Activated CD8-positive, alpha-beta memory T cell treated with anti-CD3 and anti-CD28 coated beads, Interleukin-2, amount 50 U/mL, for 1 hour (primary cell): ENCODE data around the gene FAH.
A peak's percentile ranks its signal among the peaks of the same experiment; 100 is the strongest.

ENCODE experiments used
- DNase-seq: peaks from one replicate; pipeline ENCODE4 v3.0.0-alpha.2; 2020; ENCODE audit errors: extremely low read depth

Gene FAH

DNA sequence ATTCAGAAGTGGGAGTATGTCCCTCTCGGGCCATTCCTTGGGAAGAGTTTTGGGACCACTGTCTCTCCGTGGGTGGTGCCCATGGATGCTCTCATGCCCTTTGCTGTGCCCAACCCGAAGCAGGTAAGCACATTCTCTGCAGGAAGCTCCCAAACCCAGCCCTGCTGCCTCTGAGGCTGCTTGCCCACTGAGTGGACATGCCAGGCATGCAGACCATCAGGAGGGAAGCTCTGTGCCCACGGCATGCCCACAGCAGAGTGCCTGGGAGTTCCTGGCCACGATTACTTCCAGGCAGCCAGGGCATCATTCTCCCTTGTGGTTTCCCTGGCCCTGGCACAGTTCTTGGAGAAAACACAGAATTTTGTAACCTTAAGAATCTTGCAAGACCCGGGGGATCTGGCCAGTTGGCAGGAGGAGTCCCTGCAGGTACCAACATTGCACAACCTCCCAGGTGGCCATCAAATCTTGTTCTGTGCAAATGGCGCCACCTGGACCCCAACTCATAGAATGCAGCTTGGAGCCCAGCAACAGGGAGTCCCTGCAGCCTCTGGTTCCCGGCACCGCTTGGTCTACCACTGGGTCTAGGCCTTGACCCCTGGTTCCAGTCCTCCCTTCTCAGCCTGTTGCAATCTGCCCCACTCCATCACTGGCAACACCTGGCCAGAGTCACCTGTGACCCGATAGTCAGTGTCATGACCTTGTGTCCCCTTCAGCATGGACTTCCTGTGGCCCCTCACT, 20.4 kb downstream of the FAH start:
- DNase-seq = peak; percentile 25

DNA sequence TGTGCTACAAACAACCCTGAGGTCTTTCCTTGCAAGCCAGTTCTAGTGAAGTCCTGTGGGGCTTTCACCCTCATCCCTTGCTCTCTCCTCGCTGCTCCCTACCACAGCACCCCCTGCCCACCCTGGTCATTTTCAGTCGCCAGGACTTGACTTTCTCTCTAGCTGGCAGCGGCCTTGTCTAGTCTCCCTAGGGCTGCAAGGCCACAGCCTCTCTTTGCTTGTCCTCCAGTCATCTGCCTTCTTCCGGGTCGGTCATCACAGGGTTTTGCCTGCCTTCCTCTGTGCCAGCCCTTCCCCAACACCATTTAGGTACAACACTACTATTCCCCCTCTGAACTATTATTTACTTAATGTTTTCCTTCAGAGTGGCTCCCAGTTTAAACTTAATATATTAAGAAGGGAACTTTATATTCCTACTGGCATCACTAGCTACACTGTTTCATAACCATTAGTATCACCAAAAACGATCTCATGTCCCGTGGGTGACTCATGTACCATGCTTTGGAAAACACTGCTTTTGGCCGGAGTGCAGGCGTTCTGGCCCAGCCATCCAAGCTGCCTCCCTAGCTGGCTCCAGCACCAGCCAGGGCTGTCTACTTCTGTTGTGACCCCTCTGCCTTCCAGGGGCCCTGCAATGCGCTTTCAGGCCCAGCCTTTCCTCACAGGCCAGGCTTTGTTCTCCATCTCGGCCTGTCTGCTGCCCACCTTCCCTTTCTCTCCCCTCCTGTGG, 21.4 kb downstream of the FAH start:
- no peak for DNase-seq

DNA sequence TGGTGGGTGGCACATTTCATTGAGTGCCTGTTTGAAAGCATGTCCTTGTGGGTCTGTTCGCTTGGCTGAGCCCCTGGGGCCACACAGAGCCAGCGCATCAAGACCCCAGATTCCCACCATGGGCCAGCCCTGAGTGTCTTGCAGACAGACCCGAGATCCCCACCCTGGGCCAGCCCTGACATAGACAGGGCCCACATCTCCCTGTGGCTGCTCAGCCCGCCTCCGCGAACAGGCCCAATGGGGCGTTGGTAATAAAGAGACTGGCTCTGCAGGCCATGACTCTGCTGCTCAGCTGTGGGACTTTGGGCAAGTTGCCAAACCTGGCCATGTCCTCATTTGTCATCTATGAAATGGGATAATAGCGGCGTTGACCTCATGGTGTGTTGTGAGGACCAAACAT, 22.6 kb downstream of the FAH start:
- no peak for DNase-seq

DNA sequence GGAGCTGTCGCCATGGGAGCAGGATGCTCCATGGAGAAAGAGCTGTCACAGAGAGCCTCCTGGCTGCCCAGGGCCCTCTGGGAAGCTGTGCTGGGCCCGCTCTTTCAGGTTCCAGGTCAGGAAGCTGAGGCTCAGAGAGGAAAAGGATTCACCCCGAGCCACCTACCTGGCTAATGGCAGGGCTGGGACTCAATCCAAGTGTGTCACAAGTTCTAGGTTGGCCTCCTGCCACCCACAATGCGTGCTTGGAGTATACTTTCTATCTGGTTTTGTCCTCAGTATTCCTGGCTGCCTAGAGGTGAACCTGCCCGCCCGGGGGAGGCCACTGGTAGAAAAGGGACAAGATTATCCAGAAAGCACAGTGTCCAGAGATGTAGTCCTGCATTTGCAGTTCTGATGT, 23.6 kb downstream of the FAH start:
- DNase-seq = no peak

DNA sequence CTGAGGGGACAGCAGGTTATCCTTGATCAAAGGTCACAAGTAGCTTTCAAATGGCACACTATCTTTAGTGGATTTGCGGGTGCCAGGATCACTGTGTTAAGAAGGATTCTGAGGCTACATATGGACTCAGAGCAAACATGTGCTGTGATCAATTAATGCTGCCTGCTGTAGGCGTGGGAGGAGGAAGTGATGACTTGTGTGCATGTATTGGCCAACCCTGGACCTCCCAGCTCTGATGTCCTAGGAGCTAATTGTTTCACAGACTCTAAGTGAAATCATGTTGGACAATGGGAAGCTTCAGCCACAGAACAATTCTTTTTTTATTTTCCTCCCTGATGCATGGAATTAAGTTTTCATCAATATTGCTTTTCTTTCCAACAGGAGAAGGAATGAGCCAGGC, 24.4 kb downstream of the FAH start:
- DNase-seq = no peak

DNA sequence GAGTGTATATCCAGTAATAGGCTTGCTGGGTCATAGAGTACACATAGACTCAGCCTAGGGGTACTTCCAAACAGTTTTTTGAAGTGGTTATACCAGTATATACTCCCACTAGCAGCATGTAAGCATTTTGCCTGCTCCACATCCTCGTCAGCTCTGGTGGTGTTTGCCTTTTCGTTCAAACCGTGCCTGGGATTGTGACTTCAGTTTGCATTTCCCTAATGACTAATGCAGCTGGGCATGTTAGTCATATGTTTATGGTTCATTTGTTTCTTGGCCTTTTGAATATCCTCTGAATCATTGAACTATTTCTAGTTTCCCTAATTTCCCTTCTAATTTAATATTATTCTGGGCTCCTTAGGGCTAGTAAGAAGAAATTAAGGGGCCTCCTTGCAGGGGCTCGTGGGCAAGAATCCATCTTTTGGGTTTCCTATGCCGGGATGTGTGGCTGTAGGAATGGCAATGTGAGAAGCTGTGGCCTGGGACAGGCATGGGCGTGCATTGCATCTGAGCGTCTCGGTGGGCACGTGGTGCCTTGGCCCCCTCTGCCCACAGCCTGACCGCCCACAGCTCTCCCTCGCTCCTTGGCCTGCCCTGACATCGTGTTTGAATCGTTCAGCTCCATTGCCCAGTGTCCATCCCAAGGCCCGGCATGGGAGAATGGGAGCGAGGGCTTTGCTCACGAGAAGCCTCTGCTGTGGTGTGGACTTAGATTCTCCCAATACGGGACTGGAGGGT, 26.4 kb downstream of the FAH start:
- no peak for DNase-seq

DNA sequence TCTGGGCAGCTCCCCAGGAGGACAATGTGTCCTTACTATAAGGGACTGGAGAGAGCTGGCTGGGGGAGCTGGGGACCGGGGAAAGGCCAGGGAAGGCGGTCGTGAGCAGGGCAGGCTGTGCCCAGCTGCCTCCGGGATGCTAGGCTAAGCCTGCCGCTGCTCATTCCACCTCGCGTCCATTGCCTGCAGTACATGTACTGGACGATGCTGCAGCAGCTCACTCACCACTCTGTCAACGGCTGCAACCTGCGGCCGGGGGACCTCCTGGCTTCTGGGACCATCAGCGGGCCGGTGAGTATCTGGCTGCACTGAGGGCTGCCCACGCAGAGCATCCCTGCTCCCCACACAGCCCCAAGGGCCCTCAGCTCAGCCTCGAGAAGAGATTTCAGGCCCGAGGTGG, 27.1 kb downstream of the FAH start:
- no peak for DNase-seq

DNA sequence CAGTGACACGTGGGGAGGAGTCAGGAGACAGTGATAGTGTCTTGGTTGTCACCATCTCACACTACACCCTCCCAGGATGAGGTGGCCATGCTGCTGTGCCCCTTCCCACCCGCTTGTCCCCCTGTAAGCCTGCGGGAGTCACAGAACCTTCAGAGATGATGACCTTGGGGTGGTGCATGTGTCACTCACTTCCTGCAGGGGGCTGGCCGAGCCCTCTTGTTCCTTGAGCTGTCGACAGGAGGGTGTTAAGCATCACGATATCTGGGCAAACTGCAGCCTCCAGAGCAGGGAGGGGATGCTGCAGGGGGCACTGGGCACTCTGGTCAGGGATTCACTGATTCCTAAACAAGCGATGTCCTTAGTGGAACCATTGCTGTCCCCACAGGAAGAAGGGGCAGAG, 27.7 kb downstream of the FAH start:
- no peak for DNase-seq

DNA sequence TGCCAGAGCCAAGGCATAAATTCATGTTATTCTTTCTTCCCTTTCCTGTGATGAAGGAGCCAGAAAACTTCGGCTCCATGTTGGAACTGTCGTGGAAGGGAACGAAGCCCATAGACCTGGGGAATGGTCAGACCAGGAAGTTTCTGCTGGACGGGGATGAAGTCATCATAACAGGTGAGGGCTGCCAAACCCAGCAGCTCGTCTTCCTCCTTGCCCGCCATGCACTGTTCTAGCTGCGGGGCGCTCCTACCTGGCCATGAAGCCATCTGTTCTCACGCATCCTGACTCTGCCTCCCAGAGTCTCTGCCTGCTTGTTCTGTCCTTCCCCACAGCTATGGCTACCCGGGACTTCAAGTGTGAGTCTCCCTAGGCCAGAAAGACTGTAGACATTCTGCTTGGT, 28.2 kb downstream of the FAH start:
- no peak for DNase-seq

DNA sequence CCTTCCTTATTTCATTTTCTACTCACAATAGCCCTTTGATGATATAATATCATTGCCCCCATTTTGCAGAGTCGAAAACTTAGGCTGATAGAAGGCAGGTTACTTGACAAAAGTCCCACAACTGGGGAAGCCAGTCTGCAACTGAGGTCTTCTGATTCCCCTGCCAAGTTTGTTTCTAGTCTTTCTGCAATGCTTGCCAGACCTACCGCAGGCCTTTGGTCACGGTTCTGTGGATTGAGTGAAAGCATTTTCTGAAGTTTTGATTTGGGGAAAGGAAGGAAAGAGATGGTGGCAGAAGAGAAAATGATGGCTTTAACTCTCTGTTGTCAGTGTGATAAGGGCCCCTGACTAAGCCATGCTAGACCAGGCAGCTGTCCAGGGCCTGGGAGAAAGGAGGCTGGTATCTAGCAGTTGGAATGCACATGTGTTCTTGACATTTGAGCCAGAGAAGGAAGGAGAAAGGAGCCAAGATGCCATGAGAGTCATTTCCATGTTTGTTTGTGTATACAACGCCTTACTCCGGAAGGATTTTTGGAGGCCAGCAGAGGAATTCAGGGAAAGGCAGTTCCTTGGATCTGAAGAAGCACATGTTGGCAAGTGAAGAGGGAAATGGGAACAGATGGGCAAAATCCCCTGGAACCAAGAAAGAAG, 29.9 kb downstream of the FAH start:
- DNase-seq = no peak

DNA sequence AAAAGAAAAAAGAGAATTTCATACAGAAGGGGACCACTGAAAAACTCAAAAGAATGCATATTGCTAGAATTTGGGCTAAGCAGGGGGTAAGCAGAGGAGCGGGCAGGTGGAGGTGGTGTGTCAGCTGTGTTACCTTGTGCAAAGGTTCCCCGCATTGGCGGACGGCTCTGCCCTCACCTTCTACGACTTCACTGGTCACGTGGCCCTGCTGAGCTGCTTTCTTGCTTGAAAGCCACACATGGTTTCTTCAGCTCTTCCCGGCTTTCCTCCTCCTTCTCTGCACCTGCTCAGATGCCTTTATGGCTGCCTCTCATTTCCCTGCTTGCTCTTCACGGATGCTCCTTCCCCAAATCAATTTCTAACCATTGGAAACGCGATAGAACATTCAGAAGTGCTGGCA, 30.5 kb downstream of the FAH start:
- no peak for DNase-seq

DNA sequence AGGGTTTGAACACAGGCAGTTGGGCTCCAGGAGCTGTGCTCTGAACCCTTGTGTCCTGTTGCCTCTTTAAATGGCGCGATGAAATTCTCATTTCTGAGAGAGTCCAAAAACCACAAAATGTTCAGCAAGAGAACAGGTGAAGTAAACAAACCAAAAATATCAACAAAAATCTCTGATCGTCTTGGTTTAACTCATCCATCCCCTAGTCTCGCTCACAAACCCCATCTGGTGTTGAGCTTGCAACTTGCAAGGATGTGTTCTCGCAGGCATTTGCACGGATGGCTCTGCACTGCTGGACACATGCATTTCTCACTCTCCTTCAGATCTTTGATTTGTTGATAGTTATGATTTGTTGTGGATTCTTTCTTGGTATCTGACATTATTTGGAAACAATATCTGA, 31.1 kb downstream of the FAH start:
- no peak for DNase-seq

DNA sequence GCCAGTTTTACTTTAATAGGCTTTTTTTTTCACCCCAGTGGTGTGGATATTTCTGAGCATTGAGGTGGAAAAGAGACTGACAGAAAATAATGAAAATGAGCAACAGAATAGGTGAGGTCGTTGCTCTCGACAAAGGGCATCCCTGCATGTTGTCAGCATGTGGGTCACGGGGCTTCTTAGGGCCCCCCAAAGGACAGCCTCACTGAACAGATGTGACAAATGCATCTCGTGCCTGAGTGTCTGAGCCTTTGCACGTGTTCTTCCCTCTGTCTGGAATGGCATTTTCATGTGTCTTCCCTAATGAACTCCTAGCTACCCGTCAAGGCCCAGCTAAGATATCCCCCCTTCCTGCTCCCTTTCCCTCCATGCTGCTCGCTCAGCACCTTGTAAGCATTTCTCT, 31.8 kb downstream of the FAH start:
- no peak for DNase-seq

DNA sequence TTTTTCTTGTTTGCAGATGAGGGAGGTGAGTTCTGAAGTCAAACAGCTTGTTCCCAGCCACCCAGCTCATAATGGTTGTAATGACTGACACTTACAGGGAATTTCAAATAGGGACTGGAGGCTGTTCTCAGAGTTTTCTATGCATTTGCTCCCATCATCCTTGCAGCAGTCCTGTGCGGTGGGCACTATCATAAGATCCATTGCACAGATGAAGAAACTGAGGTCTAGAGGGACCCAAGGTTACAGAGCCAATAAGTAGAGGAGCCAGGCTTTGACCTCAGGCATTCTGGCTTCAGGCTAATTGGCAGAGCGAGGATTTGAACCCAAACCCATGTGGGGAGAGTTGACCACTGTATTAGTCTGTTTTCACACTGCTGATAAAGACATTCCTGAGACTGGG, 32.4 kb downstream of the FAH start:
- DNase-seq = no peak

DNA sequence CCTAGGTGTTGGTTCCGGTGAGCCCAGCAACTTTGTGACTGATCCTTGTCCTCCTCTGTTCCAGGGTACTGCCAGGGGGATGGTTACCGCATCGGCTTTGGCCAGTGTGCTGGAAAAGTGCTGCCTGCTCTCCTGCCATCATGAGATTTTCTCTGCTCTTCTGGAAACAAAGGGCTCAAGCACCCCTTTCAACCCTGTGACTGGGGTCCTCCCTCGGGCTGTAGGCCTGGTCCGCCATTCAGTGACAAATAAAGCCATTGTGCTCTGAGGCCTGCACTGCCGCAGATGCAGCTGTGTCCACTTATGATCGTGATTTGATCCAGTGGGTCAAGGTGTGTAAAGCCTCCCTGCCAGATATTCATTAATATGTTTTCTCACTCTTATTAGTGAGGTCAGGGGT, 33.3 kb downstream of the FAH start:
- DNase-seq = no peak

DNA sequence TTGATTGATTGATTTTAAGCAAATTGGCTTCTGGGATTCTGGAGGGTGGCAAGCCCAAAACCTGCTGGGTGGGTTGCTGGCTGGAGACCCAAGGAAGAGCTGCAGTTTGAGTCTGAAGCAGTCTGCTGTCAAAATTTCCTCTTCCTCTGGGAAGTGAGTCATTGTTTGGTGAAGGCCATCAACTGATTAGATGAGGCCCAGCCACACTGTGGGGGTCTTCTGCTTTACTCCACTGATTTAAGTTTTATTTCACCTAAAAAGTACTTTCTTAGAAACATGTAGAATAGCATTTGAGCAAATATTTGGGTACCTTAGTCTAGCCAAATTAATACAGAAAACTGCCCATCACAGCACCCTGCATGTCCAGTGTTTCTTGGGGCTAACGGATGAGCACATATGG, 33.8 kb downstream of the FAH start:
- DNase-seq = no peak

DNA sequence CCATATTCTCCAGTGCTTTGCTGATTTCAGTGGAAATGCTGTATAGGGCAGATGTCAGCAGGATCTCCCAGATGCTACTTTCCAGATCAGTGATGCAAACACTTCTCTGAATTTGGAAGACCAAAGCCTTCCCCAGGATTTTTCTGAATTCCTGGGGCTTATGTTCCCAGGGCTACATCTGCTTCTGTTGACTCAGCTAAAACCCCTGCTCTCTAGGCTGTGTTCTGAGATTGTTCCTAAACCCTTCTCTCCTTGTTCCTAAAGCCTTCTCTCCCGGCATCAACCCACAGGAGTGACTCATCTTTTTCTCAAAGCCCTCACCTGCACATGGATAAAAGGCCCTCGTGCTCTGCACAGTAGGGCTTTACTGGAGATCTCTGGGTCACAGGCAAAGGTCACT, 35.5 kb downstream of the FAH start:
- no peak for DNase-seq

DNA sequence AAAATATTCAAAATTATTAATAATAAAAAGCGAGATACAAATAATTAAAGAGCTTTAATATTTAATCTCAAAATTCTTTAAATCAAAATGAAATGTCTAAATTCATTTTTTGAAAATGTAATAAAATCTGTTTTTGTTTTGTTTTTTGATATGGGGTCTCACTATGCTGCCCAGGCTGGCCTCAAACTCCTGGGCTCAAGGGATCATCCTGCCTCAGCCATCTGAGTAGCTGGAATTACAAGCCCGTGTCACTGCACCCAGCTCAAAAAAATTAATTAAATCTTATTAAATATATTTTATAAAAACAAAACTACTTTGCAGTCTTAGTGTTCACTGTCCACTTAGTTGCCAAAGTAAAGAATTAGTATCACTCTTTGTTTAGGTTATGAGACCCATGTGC, 38.4 kb downstream of the FAH start:
- DNase-seq = no peak

DNA sequence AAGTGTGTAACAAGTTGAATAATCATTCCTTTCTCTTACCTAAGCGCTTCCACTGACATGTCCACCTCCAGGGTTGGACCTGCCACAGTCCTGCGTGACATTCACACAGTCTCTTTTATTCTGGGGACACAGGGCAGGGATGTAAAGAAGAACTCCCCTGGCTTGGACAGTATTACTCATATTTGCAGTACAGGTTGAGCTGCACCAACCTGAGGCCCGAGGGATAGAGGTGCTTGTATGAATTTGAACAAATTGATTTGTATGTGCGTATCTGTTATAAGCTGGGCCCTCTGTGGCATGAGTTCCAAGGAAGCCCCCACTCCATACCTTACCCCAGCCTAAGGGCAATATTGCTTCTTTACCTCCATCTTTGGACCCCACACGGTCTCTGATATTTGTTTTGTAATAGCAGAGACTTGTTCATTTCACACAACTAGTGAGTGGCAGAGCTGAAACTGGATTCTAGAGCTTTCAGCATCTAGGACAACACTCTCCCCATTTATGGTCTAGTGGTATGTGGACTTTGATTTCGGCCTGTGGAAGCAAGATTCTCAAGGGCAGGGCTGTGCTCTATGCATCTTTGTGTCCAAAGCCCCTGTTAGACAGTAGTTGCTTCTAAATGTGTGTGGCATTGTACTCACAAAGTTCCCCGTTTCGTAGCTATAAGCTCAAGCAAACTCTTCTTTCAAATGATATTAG, 39.2 kb downstream of the FAH start:
- no peak for DNase-seq

DNA sequence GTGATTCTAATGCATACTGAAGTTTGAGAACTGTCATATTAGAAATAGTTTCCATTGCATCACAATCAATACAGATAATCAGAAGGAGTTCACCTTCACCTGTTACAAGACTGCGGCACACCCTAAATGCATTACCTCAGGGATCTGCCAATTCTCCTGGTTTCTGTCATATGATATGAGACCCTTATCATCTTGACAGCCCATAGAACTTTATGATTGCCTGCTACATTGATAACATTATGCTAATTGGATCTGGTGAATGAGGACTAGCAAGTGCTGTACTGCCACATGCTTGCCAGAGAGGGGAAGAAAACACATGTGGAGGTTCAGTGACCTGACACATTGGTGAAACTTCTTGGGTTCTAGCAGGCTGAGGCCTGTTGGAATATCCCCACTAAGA, 41.4 kb downstream of the FAH start:
- no peak for DNase-seq

DNA sequence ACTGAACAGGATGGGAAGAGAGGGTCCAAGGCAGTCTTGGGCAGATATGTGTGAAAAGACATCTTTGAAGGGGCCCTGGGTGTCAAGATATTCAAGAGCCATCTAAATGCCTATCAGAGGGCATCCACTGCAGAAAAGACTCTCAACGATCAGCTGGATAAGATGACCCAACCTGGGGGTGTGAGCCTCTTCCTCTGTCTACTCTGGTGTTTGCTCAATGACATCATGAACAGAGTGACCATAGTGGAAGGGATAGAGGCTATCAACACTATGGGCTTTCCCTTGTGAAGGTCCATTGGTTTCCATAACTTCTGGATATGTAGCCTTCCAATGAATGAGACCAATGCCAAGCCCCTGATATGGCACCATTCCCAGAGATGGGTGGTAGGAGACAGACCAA, 42.1 kb downstream of the FAH start:
- DNase-seq = no peak

DNA sequence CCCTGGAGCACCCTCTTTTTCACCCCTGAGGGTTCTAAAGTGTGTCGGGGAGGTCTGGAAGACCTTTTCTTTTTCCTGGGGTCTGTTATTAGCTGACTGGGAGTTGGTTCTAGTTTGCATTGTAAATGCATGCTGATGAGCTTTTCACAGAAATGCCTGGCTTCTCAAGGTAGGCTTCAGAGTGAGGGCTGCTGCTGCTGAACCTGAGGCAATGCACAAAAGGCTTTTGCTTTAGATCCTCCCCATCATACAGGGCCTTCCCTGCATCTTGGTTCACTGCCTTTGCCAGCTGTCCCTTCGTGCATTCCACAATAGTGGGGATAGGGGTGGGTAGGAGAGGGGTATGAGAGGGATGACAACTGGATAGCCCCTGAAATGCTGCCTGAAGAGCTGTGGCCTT, 46.6 kb downstream of the FAH start:
- no peak for DNase-seq
